Inflammatory macrophage treated with lipopolysaccharide for 4 hours (primary cell): ENCODE measurements around the gene FARSB.
A peak's percentile ranks its signal among the peaks of the same experiment; 100 is the strongest.

Experiments
- DNase-seq: peaks from one replicate; pipeline ENCODE4 v3.0.0-alpha.2; 2020

The FARSB gene

DNA sequence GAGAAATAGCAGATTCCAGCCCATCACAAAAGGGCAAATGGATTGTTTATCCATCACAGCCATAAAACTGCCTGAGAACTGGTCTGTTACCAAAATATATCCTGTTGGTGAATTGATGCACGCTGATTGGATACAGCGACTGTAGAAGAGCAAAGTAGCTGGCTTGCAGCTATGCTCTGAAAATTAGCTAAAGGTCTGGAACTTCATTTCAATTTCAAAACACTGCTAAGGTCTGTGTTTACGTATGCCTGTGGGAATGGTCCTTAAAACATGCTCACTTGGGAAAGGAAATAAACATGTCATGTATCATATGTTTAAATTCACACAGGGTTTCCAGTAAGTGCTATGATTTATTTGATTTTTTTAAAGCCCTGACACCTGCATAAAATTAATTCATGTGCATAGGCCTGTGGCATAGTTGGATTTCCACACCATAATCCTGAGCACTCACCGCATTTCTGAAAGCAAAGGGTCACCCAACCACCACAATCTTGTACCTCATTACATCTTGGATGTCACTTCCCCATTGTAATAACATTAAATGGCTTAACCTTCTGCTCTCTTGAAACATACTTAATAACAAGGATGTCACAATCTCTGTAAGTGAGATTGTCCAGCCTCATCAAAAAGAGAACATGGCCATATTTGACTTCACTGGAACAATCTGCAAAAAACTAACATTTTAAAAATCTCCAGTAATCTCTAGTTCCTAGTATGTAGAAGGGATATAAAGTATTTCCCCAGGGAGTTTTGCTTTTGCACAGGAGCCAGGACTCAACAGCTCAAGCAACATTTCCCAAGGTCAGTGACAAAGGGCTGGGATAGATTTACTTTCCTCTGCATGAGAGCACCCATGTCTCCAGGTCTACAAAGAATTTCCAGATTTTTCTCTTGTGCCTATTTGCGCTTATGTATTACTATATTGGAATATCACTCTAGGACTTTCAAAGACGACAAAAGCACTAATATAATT is 109.8 kb downstream of the FARSB start:
- no peak for DNase-seq

DNA sequence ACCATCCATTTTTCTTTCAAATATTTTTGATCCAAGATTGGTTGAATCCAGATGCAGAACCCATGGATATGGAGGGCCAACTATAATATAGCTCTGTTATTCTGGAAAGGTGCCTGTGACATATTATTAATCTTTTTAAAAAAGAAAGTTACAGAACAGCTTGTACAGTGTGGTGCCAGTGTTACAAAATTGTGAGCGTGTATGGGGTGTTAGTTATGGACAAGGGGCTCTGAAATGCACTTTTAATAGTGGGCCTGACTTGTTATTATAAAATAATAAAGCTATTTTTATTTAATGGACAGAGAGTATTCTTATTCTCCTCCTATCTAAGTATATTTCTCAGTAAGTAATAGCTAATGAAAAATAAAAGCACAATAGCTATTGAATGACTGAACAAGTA is 111.2 kb downstream of the FARSB start:
- no peak for DNase-seq

DNA sequence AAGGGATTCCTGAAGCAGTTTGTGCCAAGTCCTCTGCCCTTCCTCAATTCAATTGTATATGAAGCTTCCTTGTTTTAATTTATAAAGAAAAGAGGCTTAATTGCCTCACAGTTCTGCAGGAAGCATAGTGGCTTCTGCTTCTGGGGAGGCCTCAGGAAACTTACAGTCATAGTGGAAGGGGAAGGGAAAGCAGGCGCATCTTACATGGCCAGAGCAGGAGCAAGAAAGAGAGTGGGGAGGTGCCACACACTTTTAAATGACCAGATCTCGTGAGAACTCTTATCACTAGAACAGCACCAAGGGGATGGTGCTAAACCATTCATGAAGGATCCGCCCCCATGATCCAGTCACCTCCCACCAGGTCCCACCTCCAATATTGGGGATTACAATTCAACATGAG is 117.4 kb downstream of the FARSB start:
- DNase-seq: peak; percentile 18

DNA sequence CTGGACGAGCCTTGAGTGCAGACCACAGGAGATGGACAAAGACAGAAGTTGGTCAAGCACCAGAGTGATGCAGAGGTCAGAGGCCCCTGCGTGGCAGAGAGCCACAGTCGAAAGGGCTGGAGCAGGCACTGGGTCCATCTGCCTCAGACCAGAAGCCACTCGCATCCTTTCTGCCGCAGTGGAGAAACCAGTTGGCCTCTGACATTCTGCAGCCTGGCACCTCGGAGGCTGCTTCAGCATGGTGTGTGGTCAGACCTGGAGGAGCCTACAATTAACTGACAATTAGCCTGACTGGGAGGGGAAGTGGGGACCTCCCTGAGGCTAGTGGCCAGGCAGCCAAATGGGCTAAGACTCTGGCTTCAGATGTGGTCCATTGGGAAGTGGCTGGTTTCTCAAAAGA is 120.4 kb downstream of the FARSB start:
- DNase-seq: no peak

DNA sequence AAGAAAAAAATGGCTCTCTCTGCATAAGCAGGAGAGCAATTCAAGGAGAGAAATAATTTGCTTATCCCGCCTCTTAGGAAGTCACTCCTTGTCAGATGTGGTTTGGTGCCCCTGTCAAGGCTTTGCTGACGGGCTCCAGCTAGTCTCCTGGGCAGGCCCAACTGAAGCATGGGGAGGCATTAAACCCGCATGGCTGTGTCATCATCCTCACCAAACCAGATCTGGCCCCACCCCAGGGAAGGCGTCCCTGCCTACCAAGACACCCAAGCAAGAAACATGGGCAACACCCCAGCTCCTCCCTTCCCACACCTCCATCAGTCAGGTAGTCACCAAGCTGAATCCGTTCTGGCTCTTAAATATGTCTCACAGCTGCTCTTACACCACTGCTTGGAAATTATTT is 123.6 kb downstream of the FARSB start:
- no peak for DNase-seq

DNA sequence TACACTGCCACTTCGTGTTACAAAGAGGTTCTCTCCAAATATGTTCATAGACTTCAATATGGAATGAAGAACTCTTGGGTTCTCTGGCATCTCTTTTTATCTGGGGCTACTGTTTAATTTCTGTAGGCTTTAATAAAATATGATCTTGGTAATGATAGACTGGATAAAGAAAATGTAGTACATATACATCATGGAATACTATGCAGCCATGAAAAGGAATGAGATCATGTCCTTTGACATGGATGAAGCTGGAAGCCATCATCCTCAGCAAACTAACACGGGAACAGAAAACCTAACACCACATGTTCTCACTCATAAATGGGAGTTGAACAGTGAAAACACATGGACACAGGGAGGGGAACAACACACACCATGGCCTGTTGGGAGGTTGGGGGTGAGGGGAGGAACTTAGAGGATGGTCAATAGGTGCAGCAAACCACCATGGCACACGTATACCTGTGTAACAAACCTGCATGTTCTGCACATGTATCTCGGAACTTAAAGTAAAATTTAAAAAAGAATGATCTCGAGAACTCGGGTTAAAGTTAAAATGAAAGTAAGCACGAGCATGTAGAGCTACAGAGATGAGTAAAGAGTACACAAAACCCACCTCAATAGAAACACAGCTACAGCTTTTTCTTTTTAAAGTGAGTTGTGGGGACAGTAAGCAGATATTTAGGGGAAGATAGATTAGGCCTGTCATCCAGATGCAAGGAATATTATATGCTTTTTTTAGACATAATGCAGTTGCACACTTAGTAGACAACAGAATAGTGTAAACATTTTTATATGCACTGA is 129.2 kb downstream of the FARSB start:
- no peak for DNase-seq

DNA sequence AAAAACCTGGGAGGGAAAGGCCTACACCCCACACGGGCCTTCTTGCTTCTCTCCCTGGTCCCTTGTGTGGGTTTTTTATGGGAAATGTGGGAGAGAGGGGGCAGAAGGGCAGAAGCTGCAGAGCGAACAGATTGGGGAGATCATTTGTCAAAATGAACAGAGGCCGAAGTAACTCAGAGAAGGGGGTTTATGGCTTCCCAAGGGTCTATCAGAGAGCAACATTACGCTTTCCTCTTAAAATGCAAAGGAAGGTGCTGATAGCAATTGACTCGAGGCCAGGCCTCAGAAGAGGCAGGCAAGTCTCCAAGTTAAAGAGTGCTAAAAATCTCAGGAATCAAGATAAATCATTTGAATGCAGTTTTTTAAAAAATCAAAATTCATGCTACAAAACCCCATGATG is 130.1 kb downstream of the FARSB start:
- no peak for DNase-seq

DNA sequence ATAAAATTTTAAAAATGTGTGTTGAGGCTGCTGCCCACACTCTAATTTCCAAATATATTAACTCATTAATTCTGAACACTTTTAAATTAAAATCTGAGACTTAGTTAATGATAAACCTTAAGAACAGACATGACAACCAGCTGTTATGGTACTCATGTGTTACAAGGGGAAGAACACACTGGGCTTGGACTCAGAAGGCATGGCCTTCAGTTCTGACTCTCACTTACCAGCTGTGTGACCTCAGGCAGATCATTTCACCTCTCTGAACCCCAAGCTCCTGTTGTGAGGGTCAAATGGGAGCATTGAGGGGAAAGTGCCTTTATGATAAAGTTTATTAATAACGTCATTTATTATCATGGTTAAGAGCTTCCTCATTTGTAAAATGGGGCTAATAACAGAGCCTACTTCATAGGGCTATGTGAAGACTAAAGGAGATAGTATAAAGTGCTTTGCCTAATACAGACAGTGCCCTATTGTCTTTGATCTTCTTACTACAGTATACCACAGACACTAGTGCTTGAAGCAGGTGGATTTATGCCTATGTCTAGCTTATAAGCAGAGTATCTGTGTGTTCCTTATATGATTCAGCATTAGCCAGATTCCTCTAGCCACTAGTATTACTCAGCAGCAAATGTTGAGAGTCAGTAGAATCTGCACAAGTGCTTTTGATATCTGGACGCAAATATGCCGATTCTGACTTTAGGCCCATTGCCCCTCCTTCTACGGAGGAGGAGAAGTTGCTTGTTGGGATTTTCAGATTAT is 131.9 kb downstream of the FARSB start:
- no peak for DNase-seq

DNA sequence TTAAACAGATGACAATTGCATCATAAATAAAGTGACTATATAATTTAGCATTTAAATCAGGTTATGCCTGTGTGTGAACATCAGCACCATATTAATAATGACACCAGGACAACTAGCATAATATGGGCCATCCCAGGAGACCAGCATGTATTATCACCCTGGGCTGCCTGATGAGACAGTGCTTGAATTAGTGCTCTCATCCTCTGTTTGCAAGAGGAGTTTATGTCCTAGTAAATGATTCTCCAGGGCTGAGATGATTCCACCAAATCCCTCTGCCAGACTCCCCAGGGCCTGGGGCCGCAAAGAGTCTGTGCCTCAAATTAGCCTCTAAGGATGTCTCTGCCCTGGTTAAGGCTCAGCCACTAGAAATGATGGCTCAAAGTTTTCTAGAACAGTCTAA is 133.8 kb downstream of the FARSB start:
- peak; percentile 11 for DNase-seq

DNA sequence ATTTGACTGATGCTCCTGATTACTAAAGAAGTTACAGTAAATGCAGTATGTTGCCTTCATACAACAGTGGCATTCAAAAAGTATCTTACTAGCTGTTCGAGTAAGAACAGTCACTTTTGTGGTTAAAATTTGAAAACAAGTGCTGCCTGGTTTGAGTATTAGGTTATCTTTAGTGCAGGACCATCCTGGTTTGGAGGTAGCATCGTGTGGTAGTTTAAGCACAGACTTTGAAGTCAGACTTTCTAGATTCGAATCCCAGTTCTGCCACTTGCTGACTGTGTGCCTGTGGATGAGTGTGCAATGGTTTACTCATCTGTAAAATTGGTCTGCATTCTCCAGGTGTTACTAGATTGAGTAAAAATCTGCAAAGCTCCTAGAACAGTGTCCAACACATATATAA is 134.8 kb downstream of the FARSB start:
- DNase-seq: no peak
